NCI-H526 (cell line): Measurements from ENCODE around the gene KCNQ5.

ENCODE experiments used
- DNase-seq, 2 experiments: peaks; one replicate each; lab custom pipeline; 2025; lab: John Stamatoyannopoulos, UW

The KCNQ5 gene

GRCh38 chr6:72676995-72677394 is 55.1 kb downstream of the KCNQ5 start:
- DNase-seq = no peak

- DNase-seq = no peak
Observed at GRCh38 chr6:72677740-72678139, 55.9 kb downstream of the KCNQ5 start.

- DNase-seq = no peak
Observed at GRCh38 chr6:72683797-72684196, 61.9 kb downstream of the KCNQ5 start.

- no peak for DNase-seq
Observed at GRCh38 chr6:72689107-72689954, 67.5 kb downstream of the KCNQ5 start.

- DNase-seq = no peak
Observed at GRCh38 chr6:72691249-72691648, 69.4 kb downstream of the KCNQ5 start.

- DNase-seq = no peak
Observed at GRCh38 chr6:72696055-72696454, 74.2 kb downstream of the KCNQ5 start.

- no peak for DNase-seq
Observed at GRCh38 chr6:72699159-72699558, 77.3 kb downstream of the KCNQ5 start.

GRCh38 chr6:72702421-72702820 is 80.6 kb downstream of the KCNQ5 start:
- DNase-seq = no peak

- no peak for DNase-seq
Observed at GRCh38 chr6:72703093-72703492, 81.2 kb downstream of the KCNQ5 start.

- no peak for DNase-seq
Observed at GRCh38 chr6:72704979-72705378, 83.1 kb downstream of the KCNQ5 start.

- DNase-seq = no peak
Observed at GRCh38 chr6:72709431-72709830, 87.6 kb downstream of the KCNQ5 start.

- DNase-seq = no peak
Observed at GRCh38 chr6:72711731-72712130, 89.9 kb downstream of the KCNQ5 start.

- no peak for DNase-seq
Observed at GRCh38 chr6:72712910-72713309, 91.0 kb downstream of the KCNQ5 start.

- DNase-seq = no peak
Observed at GRCh38 chr6:72715119-72715518, 93.3 kb downstream of the KCNQ5 start.

- no peak for DNase-seq
Observed at GRCh38 chr6:72716916-72717315, 95.1 kb downstream of the KCNQ5 start.

GRCh38 chr6:72720464-72720863 is 98.6 kb downstream of the KCNQ5 start:
- DNase-seq = no peak

GRCh38 chr6:72721346-72721745 is 99.5 kb downstream of the KCNQ5 start:
- DNase-seq = no peak

- DNase-seq = no peak
Observed at GRCh38 chr6:72724545-72724944, 102.7 kb downstream of the KCNQ5 start.

GRCh38 chr6:72728706-72729343 is 107.0 kb downstream of the KCNQ5 start:
- DNase-seq = no peak

GRCh38 chr6:72733045-72733444 is 111.2 kb downstream of the KCNQ5 start:
- no peak for DNase-seq

GRCh38 chr6:72738091-72738490 is 116.2 kb downstream of the KCNQ5 start:
- DNase-seq = no peak

- DNase-seq = no peak
Observed at GRCh38 chr6:72739368-72739779, 117.5 kb downstream of the KCNQ5 start.

- no peak for DNase-seq
Observed at GRCh38 chr6:72740135-72740534, 118.3 kb downstream of the KCNQ5 start.

- DNase-seq = no peak
Observed at GRCh38 chr6:72741083-72741482, 119.2 kb downstream of the KCNQ5 start.
